GM19023 (cell line): ENCODE results near the gene TIMM17B.

ENCODE experiments used
- ATAC-seq: cut with Tn5 transposase; IDR thresholded peaks from one replicate; pipeline ENCODE4 v1.9.1; 2021; ENCODE audit warnings: mild to moderate bottlenecking, moderate library complexity; ENCODE audit not compliant: unreplicated experiment

Gene TIMM17B

DNA sequence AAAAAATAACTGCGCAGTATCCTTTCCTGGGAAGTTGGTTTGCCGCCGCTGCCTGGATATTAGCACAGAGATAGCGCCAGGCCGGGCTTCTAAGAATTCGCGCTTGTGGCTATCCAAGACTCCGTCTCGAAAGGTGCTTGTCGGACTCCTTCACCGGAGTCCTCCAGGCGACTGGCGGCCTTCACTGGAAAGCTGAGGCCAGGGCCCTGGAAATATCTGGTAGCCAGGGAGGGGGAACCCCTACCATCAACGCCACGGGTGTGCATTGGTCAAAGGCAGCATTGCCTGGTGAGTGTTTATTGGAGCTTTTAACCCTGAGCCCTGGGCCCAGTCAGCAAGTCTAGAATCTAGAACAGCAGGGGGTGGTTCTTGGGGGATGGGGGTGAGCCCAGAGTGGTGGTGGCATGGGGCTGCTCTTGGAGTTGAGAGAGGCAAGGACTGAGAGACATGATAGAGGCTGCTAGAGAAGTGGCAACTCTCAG is 21.8 kb upstream of the TIMM17B start:
- peak; percentile 17 for ATAC-seq

DNA sequence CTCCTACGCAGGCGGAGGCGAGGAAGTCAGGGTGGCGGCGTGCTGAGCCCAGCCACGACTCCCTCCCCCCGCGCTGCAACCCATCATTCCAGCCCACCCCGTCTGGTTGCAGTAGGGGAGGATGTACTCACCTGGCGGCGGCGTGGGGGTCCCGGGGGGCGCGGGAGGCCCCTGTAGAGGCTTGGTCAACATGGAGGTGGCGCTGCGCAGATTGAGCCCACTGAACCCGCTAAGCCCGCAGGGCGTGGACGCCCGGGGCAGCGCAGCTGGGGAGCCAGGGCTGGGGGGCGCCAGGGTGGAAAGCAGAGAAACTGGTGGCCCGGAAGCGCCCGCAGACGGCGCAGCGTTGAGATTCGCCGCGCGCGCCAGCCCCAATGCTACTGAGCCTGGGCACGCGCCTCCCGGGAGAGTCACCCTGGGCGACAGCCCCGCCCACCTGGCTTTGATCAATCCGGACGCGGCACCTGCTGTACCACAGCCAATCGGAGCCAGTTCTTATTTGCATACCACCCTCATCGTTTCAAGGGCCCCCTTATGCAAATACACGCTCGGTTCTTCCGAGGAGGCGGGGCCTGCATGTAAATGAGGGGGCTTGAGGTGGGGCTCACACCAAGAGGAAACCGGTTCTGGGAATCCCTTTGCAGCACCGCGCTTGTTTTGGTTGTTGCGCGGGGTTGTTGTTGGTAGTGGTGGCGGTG is 21.2 kb upstream of the TIMM17B start, which contains the start of gene PIM2:
Gene PIM2, minus strand, starts transcription at position 382 of the 698 bp plus-strand sequence. Its CDS starts 190 bp downstream, at position 192.
- peak; percentile 60 for ATAC-seq

GRCh38 chrX:48918301-48918642 is 20.7 kb upstream of the TIMM17B start:
- no peak for ATAC-seq

GRCh38 chrX:48917139-48918001 is 19.8 kb upstream of the TIMM17B start:
- peak; percentile 28 for ATAC-seq

DNA sequence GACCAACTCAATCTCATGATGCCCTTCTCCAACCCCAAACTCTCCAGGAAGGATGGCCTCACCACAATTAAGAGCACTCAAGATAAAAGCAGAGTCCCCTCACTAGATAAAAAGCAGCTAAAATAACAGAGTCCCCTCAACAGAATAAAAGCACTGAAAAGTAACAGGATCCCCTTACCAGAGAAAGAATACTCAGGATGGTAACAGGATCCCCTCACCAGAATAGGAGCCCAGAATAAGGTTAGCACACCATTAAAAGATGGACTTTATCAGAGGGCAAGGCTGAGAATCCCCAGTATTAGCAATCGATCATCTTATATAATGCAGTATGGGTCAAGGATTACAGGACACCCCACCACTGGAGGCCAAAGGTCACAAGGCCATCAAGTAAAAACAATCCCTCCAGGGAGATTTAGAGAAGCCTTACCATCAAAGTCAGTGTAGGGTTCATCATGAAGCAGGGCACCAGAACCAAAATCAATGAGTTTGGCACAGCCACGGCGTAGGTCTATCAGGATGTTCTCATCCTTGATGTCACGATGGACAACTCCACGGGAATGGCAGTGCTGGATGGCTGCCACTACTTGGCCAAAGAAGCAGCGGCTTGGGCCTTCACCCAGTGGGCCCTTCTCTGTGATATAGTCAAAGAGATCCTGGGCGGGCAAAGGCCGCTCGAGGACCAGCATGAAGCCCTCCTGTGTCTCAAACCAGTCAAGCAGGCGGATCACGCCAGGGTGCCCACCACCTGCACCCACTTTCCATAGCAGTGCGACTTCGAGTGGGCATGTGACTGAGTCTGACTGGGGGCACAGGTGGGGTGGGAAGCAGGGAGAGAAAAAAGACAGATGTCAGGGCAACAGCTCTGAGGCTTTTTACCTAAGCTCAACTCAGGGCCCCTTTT is 17.3 kb upstream of the TIMM17B start:
- ATAC-seq, result no peak

- ATAC-seq, result no peak
Measured at GRCh38 chrX:48913605-48914366, 16.2 kb upstream of the TIMM17B start.

DNA sequence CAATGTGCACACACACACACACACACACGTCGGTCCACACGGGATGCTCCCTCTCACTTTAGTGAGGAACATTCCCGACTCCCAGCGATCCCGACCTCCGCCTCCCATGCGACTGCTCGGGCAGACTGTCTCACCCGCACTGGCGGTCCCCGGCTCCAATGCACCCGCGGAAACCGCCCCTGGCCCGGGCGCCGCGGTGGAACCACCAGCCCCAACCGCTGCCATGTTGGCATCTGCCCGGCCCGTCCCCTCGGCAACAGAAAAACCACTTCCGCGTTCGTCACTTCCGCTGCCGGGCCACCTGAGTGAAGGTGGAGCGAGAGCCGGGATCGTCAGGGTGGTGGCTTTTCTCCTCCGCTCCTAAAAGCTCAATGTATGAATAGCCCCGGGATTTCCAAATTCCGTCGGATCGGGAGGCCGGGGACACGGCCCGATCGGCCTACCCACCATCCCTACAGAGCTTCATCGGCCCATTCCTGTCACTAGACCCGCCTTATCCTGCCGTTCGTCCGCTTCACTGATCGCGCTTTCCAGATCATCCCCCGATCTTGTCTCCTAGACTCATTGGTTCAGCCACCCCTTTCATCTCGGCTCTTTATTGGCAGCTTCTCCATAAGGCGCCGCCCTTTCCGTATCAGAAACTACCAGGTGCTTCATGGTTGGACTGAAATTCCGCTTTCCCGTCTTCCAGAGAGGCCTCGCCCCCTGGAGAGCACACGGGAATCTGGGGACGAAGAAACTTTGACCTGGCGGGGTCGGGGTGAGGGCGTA is 14.0 kb upstream of the TIMM17B start, which contains the start of gene SLC35A2:
Gene SLC35A2, minus strand, starts transcription at position 235 of the 771 bp plus-strand sequence. Its CDS starts 10 bp downstream, at position 225.
- peak; percentile 65 for ATAC-seq

DNA sequence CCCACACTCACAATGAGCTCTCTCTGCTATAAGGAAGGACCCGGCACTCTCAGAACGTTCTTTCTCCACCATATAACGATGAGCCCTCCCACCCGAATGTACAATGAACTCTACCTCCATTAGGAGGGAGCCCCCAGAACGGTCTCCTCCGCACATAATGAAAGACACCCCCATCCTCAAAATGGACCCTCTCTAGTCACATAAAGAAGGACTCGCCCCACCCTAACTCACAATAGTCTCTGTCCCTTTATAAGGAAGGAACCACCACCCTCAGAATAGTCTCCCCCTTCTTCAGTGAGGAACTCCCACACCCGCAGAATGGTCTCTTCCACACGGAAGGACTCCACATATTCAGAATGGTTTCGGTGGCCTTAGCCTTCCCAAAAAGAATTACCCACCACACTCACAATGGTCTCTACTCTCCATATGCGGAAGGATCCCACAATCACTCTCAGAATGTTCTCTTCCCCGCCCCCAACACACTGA is 13.4 kb upstream of the TIMM17B start:
- peak; percentile 2 for ATAC-seq

DNA sequence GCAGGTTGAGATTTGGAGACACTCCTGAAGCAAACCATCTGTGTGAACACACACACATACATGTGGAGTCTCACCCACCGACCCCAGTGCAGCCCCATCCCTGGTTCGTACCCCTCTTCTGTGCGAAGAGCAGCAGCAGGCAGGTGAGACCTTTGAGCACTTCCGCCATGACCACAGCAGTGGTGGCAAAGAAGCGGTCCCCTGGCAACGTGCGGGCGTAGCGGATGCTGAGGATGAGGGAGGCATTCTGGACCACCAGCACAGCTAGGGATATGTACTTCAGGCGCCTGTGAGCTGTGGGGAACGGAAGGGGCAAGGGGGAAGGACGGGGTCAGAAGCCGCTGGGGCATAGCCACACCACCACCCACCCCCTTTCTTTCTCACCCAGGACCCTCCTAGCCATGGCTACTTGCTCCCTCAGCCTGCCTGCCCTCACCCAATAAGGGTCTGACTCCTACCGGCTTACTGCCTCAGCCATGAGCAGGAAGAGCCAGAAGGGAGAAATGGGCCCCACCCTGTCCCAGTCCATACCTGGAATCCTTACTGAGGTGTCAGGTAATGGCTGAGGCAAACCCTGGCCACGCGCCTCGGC is 12.2 kb upstream of the TIMM17B start:
- no peak for ATAC-seq

- ATAC-seq, result no peak
Measured at GRCh38 chrX:48908600-48908999, 11.0 kb upstream of the TIMM17B start.

DNA sequence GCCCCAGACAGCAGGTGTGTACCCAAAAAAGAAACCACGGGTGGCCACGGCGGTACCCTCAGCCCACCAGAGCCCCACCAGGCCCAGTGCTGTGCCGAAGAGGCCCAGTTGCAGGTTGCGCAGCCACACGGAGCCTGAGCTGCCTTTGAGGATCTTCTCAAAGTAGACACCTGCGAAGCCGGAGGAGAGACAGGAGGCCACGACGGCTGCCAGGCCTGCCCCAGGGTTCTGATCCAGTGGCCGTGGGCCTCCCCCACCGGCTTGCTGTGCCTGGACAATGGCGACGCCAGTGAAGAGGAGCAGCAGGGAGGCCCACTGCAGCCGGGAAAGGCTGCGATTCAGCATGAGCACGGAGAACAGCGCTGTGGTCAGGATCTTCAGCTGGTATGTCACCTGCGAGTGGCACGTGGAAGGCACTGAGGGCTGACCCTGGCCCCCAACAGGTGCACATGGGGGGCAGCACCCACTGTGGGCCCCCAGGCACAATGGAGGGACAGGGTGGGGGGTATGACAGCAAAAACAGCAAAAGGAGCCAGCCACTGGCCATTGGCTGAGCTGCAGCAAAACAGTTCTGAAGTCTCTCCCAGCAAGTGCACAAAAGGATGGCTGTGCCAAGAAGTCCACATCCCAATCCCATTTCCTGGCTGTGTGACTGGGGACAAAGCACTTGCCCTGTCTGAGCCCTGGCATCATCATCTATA is 7.7 kb upstream of the TIMM17B start:
- ATAC-seq, result no peak

- ATAC-seq, result no peak
Measured at GRCh38 chrX:48904626-48905025, 7.1 kb upstream of the TIMM17B start.

GRCh38 chrX:48904180-48904579 is 6.6 kb upstream of the TIMM17B start:
- ATAC-seq, result no peak

GRCh38 chrX:48903290-48903689 is 5.7 kb upstream of the TIMM17B start:
- ATAC-seq, result no peak

GRCh38 chrX:48902776-48903175 is 5.2 kb upstream of the TIMM17B start:
- ATAC-seq, result no peak

- no peak for ATAC-seq
Measured at GRCh38 chrX:48902135-48902534, 4.6 kb upstream of the TIMM17B start.

GRCh38 chrX:48901069-48901468 is 3.5 kb upstream of the TIMM17B start:
- no peak for ATAC-seq

DNA sequence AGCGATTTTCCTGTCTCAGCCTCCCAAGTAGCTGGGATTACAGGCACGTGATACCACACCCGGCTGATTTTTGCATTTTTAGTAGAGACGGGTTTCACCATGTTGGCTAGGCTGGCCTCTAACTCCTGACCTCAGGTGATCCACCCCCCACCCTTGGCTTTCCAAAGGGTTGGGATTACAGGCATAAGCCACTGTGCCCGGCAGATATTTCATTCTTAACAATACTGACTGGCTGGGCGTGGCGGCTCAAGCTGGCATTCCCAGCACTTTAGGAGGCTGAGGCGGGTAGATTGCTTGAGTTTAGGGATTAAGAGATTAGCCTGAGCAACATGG is 1.5 kb upstream of the TIMM17B start:
- no peak for ATAC-seq
